A673 (cell line): ENCODE results near the gene TRERF1. TPM values are rescaled to one million over a fixed set of nuclear protein-coding genes. Genes with fewer than 3 reads are reported as not detected.

Experiments used
- BruUV-seq: library from RNA; stranded (reverse); fragments of 400-500 nt; replicated peaks from 2 replicates; lab custom pipeline; 2021; lab: Mats Ljungman, UMichigan
- CTCF ChIA-PET: fragments of 300-600 bp; sonication (Branson Sonifier 250); formaldehyde crosslinking; loops from one replicate; lab custom pipeline; 2022; ENCODE audit warnings: antibody characterized with exemption; lab: Charles Lee
- POLR2A ChIA-PET: fragments of 300-600 bp; sonication (Branson Sonifier 250); formaldehyde crosslinking; loops from one replicate; lab custom pipeline; 2022; ENCODE audit warnings: antibody characterized with exemption; ENCODE audit not compliant: low non-redundant PET; lab: Charles Lee
- DNase-seq: peaks from one replicate; pipeline ENCODE4 v3.0.0-alpha.2; 2015; ENCODE audit warnings: low spot score
- H3K27ac ChIP-seq: fragments of 200-600 bp; sonication (generic); 2 replicates; pipeline ENCODE4 v1.5.1; 2016; ENCODE audit warnings: mixed run types, low read depth, mild to moderate bottlenecking, mixed read lengths, antibody characterized with exemption, low read length; ENCODE audit not compliant: poor library complexity, severe bottlenecking
- H3K27me3 ChIP-seq: fragments of 200-600 bp; sonication (generic); replicated peaks from 2 replicates; pipeline ENCODE4 v1.6.1; 2017; ENCODE audit warnings: mixed run types, low read depth, mild to moderate bottlenecking, mixed read lengths, antibody characterized with exemption, low read length; ENCODE audit not compliant: insufficient read depth, poor library complexity
- H3K36me3 ChIP-seq: fragments of 200-600 bp; sonication (generic); 2 replicates; pipeline ENCODE4 v1.6.1; 2016; ENCODE audit warnings: mixed run types, mild to moderate bottlenecking, mixed read lengths, antibody characterized with exemption, low read length; ENCODE audit not compliant: insufficient read depth, poor library complexity, severe bottlenecking
- H3K4me1 ChIP-seq: fragments of 200-600 bp; sonication (generic); 2 replicates; pipeline ENCODE4 v1.6.1; 2017; ENCODE audit warnings: mixed run types, mild to moderate bottlenecking, mixed read lengths, antibody characterized with exemption, low read length; ENCODE audit not compliant: insufficient read depth, poor library complexity, severe bottlenecking
- H3K4me3 ChIP-seq: fragments of 200-600 bp; sonication (generic); 2 replicates; pipeline ENCODE4 v1.5.1; 2016; ENCODE audit warnings: low read depth, mixed run types, mild to moderate bottlenecking, mixed read lengths, low read length; ENCODE audit not compliant: poor library complexity, severe bottlenecking
- H3K9me3 ChIP-seq: fragments of 200-600 bp; sonication (generic); 2 replicates; pipeline ENCODE4 v1.6.1; 2016; ENCODE audit warnings: mixed run types, low read depth, mild to moderate bottlenecking, mixed read lengths, antibody characterized with exemption, low read length; ENCODE audit not compliant: poor library complexity, severe bottlenecking
- CTCF ChIP-seq: fragments of 300-800, 200-600 bp; sonication (generic); conservative IDR thresholded peaks from 2 replicates; pipeline ENCODE4 v1.5.1; 2017; ENCODE audit warnings: low read depth, mild to moderate bottlenecking, antibody characterized with exemption, low read length, moderate library complexity, mixed read lengths
- EZH2 ChIP-seq: fragments of 200-600 bp; sonication (generic); IDR thresholded peaks from 2 replicates; pipeline ENCODE4 v1.6.1; 2017; ENCODE audit warnings: borderline replicate concordance, low read depth, mild to moderate bottlenecking, mixed read lengths, antibody characterized with exemption, low read length; ENCODE audit not compliant: poor library complexity, severe bottlenecking
- intact Hi-C: fragments of 100-400 bp; cut with micrococcal nuclease; formaldehyde crosslinking; loops from one replicate; pipeline ENCODE4 v1.10.0; 2022; ENCODE audit not compliant: unreplicated experiment
- total RNA-seq: library from RNA; stranded (reverse); gene quantifications from 2 replicates; pipeline ENCODE4 v1.2.3, GENCODE V29; 2021

The TRERF1 gene
- total RNA-seq, 1 experiment from 2014 or later = 9.5 TPM

DNA sequence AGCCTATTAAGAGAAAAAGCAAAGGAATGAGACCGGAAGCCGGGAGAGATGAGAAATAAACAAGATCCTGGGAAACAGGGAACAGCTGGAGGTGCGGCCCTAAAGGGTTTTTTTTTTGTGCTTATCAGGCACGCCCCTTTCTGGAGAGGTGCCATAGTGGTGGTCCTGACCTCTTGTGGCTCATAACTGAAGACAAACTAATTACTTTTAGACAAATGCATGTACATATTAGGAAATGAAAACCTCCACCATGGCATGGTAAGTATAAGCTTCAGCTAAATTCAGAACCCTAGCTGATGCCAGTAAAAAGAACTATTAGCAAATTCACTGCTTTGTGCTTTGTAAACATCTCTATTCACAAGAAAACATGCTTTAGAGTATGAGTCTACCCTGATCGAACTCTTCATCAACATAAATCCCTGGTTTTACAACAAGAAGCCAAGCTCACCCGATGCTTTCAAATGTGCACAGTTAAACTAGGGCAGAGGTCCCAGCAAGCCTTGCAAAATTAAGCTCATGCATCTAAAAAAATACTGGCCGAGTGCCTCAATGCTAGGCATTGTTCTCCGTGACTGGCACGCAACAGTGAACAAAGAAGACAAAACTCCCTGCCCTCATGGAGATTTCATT is 137.7 kb downstream of the TRERF1 start:
- no peak overlapping the region for H3K4me3 ChIP-seq
- H3K27ac ChIP-seq = no peak overlapping the region
- TF ChIP-seq CTCF (no peak), EZH2 (no peak)
- H3K36me3 ChIP-seq = no peaks in the 10 kb centered on the region
- intact Hi-C loops = no loop called here
- no peak for DNase-seq
- ChIA-PET CTCF (no interaction called here), POLR2A (no interaction called here)
- no peaks in the 10 kb centered on the region for H3K9me3 ChIP-seq
- H3K27me3 ChIP-seq = no peaks in the 10 kb centered on the region
- no TSS peak for BruUV-seq
- H3K4me1 ChIP-seq = no peaks in the 10 kb centered on the region

DNA sequence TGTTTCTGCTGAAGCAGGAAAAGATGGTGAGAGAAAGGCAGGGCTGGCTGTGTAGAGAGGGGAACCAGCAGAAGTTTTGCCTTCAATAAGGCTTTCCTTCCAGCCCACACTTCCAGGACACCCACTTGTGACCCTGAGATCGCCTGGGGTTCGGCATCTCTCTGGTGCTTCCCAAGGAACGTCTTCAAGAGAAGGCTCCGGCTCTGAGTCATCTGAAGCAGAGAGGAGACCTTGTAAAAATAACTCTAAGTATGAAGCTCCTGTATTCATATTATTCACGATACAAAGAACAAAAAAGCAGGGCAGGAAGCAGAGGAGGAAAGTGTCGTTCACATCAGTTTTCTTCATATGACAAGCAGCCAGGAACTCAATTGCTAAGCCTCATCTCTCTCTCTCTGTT is 138.7 kb downstream of the TRERF1 start:
- TF ChIP-seq EZH2 (no peak), CTCF (no peak)
- Histone ChIP-seq H3K9me3 (no peaks in the 10 kb centered on the region), H3K36me3 (no peaks in the 10 kb centered on the region), H3K27me3 (no peaks in the 10 kb centered on the region), H3K4me3 (no peak overlapping the region), H3K27ac (no peak overlapping the region), H3K4me1 (no peaks in the 10 kb centered on the region)
- intact Hi-C loops = no loop called here
- CTCF ChIA-PET = no interaction called here
- BruUV-seq = no TSS peak
- DNase-seq = no peak
- POLR2A ChIA-PET = no interaction called here

GRCh38 chr6:42307141-42307470 is 144.6 kb downstream of the TRERF1 start:
- TF ChIP-seq EZH2 (no peak), CTCF (no peak)
- Histone ChIP-seq H3K4me1 (no peaks in the 10 kb centered on the region), H3K27me3 (no peaks in the 10 kb centered on the region), H3K9me3 (no peaks in the 10 kb centered on the region), H3K4me3 (no peak overlapping the region), H3K27ac (no peak overlapping the region), H3K36me3 (no peaks in the 10 kb centered on the region)
- POLR2A ChIA-PET = no interaction called here
- DNase-seq = no peak
- intact Hi-C loops = loop anchor here (5.0 kb wide), 1 partner anchor 240 kb away; no protein-coding TSS in a partner anchor
- BruUV-seq = no TSS peak
- CTCF ChIA-PET = no interaction called here
